ENCODE results near the gene SGK2.
"Not testable (repeated sequence)": the region's sequence is repeated elsewhere in the genome, so short reads cannot be mapped to it uniquely, and the experiment has no call there.

GRCh38 chr20:43588526-43588925, 29.7 kb downstream of the SGK2 start:
- TF ChIP-seq CTCF (tag by site-specific recombination; IDR thresholded peaks at IDR 0.05); ZNF596 (tag by site-specific recombination; IDR thresholded peaks at IDR 0.05); ZNF140 (tag by site-specific recombination; IDR thresholded peaks at IDR 0.05); ZNF274 (IDR thresholded peaks at IDR 0.05; ENCODE audit: low read length); ZNF274 (tag by site-specific recombination; IDR thresholded peaks at IDR 0.05; ENCODE audit: borderline replicate concordance); PRDM1 (tag by site-specific recombination; IDR thresholded peaks at IDR 0.05); TSHZ1 (tag by site-specific recombination; IDR thresholded peaks at IDR 0.05; ENCODE audit: borderline replicate concordance); ZNF221 (tag by site-specific recombination; IDR thresholded peaks at IDR 0.05; ENCODE audit: borderline replicate concordance); ZBTB26 (tag by site-specific recombination; optimal IDR thresholded peaks at IDR 0.05); ZNF121 (tag by site-specific recombination; IDR thresholded peaks at IDR 0.05); ZNF138 (tag by site-specific recombination; IDR thresholded peaks at IDR 0.05; ENCODE audit: borderline replicate concordance); ZBTB49 (tag by site-specific recombination; IDR thresholded peaks at IDR 0.05; ENCODE audit: low read depth); ATF2 (tag by site-specific recombination; IDR thresholded peaks at IDR 0.05; ENCODE audit: low read depth); ZNF777 (tag by site-specific recombination; IDR thresholded peaks at IDR 0.05; ENCODE audit: borderline replicate concordance): not testable (repeated sequence)

Measured in HEK293 (cell line).